Endothelial cell of umbilical vein (primary cell): ENCODE data around the gene PRSS21. TPM values are rescaled to one million over a fixed set of nuclear protein-coding genes. Genes with fewer than 3 reads are reported as not detected.

Experiments
- BruUV-seq: library from RNA; stranded (reverse); fragments of 400-500 nt; replicated peaks from 2 replicates; lab custom pipeline; 2021; lab: Mats Ljungman, UMichigan
- CTCF ChIA-PET: fragments of 300-600, 350-600 bp; sonication (Branson Sonifier 250); formaldehyde crosslinking; loops from one replicate; lab custom pipeline; 2021; ENCODE audit warnings: antibody characterized with exemption, inconsistent platforms; lab: Charles Lee
- POLR2A ChIA-PET: fragments of 300-600, 350-600 bp; sonication (Branson Sonifier 250); formaldehyde crosslinking; loops from one replicate; lab custom pipeline; 2021; ENCODE audit warnings: antibody characterized with exemption, inconsistent platforms; lab: Charles Lee
- DNase-seq: peaks from one replicate; pipeline ENCODE4 v3.0.0-alpha.2; 2011; ENCODE audit warnings: low read depth, low spot score
- FAIRE-seq: peaks from 2 replicates; lab custom pipeline; 2011; peaks lifted over from hg19 to GRCh38; lab: Jason Lieb, UNC
- H2AFZ ChIP-seq: 2 replicates; pipeline ENCODE4 v1.6.0; 2012; ENCODE audit warnings: low read depth, low read length, control low read depth, inconsistent platforms
- H3K27ac ChIP-seq: 2 replicates; pipeline ENCODE4 v1.5.1; 2011; ENCODE audit warnings: low read depth, mild to moderate bottlenecking, control low read depth, low read length, moderate library complexity; ENCODE audit not compliant: insufficient read depth
- H3K27me3 ChIP-seq, 2 experiments: 2 replicates each; pipeline versions ENCODE4 v1.6.0 to v1.6.1; 2011; ENCODE audit warnings: low read length in 2 of 2, mixed read lengths in 1 of 2; ENCODE audit not compliant: control insufficient read depth in 2 of 2, insufficient read depth in 2 of 2
- H3K36me3 ChIP-seq, 2 experiments: 2 replicates in 1 of 2; 3 replicates in 1 of 2; pipeline ENCODE4 v1.5.1; 2011; ENCODE audit warnings: low read length in 2 of 2, mild to moderate bottlenecking in 1 of 2, moderate library complexity in 1 of 2; ENCODE audit not compliant: control insufficient read depth in 2 of 2, insufficient read depth in 2 of 2; ENCODE audit errors: extremely low read depth in 1 of 2
- H3K4me1 ChIP-seq: 3 replicates; pipeline ENCODE4 v1.5.1; 2011; ENCODE audit warnings: mild to moderate bottlenecking, low read length; ENCODE audit not compliant: control insufficient read depth, insufficient read depth; ENCODE audit errors: extremely low read depth
- H3K4me2 ChIP-seq: 2 replicates; pipeline ENCODE4 v1.6.1; 2011; ENCODE audit warnings: low read length, control low read depth, mixed read lengths; ENCODE audit not compliant: insufficient read depth
- H3K4me3 ChIP-seq, 3 experiments: fragments of 200-600 bp in 1 of 3; sonication (generic), shearing (Covaris generic) in 1 of 3; replicated peaks in 1 of 3; 2 replicates each; pipeline ENCODE4 v1.5.1; 2011 to 2016; ENCODE audit warnings: control low read depth in 3 of 3, low read length in 3 of 3, mild to moderate bottlenecking in 2 of 3, inconsistent platforms in 1 of 3, low read depth in 1 of 3, moderate library complexity in 1 of 3; ENCODE audit not compliant: insufficient read depth in 1 of 3
- H3K79me2 ChIP-seq: 2 replicates; pipeline ENCODE4 v1.6.0; 2012; ENCODE audit warnings: low read length, inconsistent platforms; ENCODE audit not compliant: control insufficient read depth, insufficient read depth
- H3K9ac ChIP-seq: replicated peaks from 2 replicates; pipeline ENCODE3; 2011; ENCODE audit warnings: low read length, control low read depth; ENCODE audit not compliant: insufficient read depth; ENCODE audit errors: extremely low read depth
- H3K9me1 ChIP-seq: replicated peaks from 3 replicates; pipeline ENCODE4 v1.6.0; 2011; ENCODE audit warnings: mild to moderate bottlenecking, low read length; ENCODE audit not compliant: control insufficient read depth, insufficient read depth; ENCODE audit errors: extremely low read depth
- H3K9me3 ChIP-seq: replicated peaks from 2 replicates; pipeline ENCODE4 v1.5.1; 2012; ENCODE audit warnings: low read length, inconsistent platforms; ENCODE audit not compliant: control insufficient read depth, insufficient read depth
- H4K20me1 ChIP-seq: replicated peaks from 2 replicates; pipeline ENCODE3; 2011; ENCODE audit warnings: mild to moderate bottlenecking, low read length; ENCODE audit not compliant: control insufficient read depth, insufficient read depth; ENCODE audit errors: extremely low read depth
- EZH2 ChIP-seq: IDR thresholded peaks from 2 replicates; pipeline ENCODE4 v1.6.1; 2012; ENCODE audit warnings: borderline replicate concordance, low read depth, mild to moderate bottlenecking, moderate library complexity, low read length, inconsistent platforms; ENCODE audit not compliant: severe bottlenecking
- FOS ChIP-seq: IDR thresholded peaks from 2 replicates; pipeline ENCODE4 v1.6.1; 2011; ENCODE audit warnings: mild to moderate bottlenecking, low read length, moderate library complexity, borderline replicate concordance; ENCODE audit not compliant: insufficient read depth
- JUN ChIP-seq: IDR thresholded peaks from 2 replicates; pipeline ENCODE4 v1.6.1; 2011; ENCODE audit warnings: borderline replicate concordance, low read depth; ENCODE audit not compliant: insufficient read length, insufficient read depth
- POLR2A ChIP-seq: IDR thresholded peaks from 2 replicates; pipeline ENCODE4 v1.6.1; 2012; ENCODE audit warnings: low read depth, mild to moderate bottlenecking, control low read depth, low read length
- dilution Hi-C: fragments of 300-500 bp; cut with MboI; formaldehyde crosslinking; loops from one replicate; pipeline ENCODE4 v1.15.0; 2019; ENCODE audit warnings: low sequenced_read_pairs; ENCODE audit not compliant: extremely low pct_ligation_motif_present
- intact Hi-C: fragments of 100-400 bp; cut with micrococcal nuclease; formaldehyde crosslinking; loops from one replicate; pipeline ENCODE4 v1.10.0; 2022
- polyA plus RNA-seq, 4 experiments: library from polyadenylated mRNA; depleted of rRNA in 3 of 4; stranded (reverse) in 3 of 4; unstranded in 1 of 4; fragments of >200 nt; gene quantifications; 2 replicates each; pipeline versions ENCODE4 v1.2.1 to v1.2.3, GENCODE V29; 2011 to 2012; ENCODE audit warnings: missing spikeins in 1 of 4
- total RNA-seq: library from RNA; stranded (reverse); gene quantifications from 2 replicates; pipeline ENCODE4 v1.2.3, GENCODE V29; 2021
- TF ChIP-seq, protein P1 (sequence below), 2 donors: IDR thresholded peaks; 1 replicate in 1 of 2; 2 replicates in 1 of 2; pipeline ENCODE4 v1.5.1; 2011; ENCODE audit warnings: low read length in 2 of 2, mild to moderate bottlenecking in 2 of 2, moderate library complexity in 2 of 2, control low read depth in 1 of 2, inconsistent platforms in 1 of 2, low read depth in 1 of 2; ENCODE audit not compliant: insufficient read depth in 1 of 2; ENCODE audit errors: extremely low read depth in 1 of 2
- TF ChIP-seq, protein P2 (sequence below): IDR thresholded peaks from 2 replicates; pipeline ENCODE4 v1.6.1; 2011; ENCODE audit not compliant: insufficient read depth, insufficient read length

The PRSS21 gene
- total and polyA plus RNA-seq, 2 donors (not counting 3 experiments of a cell fraction or from before 2014, with no cell fraction given), result 0.28 TPM; not detected in 1

DNA sequence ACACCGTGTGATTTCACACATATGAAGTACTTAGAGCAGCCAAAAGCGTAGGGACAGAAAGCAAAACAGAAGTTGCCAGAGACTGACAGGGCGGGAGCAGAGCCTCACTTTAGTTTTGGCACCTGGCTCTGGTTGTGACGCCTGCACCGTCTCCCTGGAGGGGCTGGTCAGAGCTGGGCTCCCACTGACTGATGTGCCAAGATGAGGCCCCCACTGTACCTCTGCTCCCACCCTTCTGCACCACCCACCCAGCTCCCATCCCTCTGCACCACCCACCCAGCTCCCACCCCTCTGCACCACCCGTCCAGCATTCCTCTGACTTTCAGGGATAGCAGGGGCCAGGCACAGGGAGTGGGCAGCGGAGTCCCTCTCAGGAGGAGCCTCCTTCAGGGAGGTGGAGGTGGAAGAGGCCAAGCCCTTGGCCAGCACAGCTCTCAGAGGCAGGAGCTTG is 3.2 kb upstream of the PRSS21 start:
- H3K27me3 ChIP-seq, result peaks cover 0 to 4% of the 10 kb centered on the region in 2 experiments
- POLR2A ChIA-PET, result interaction anchor here (0.7 kb wide), 1 partner anchor 86 kb away, joined by 4 read pairs; no protein-coding TSS in a partner anchor
- no peak for FAIRE-seq

DNA sequence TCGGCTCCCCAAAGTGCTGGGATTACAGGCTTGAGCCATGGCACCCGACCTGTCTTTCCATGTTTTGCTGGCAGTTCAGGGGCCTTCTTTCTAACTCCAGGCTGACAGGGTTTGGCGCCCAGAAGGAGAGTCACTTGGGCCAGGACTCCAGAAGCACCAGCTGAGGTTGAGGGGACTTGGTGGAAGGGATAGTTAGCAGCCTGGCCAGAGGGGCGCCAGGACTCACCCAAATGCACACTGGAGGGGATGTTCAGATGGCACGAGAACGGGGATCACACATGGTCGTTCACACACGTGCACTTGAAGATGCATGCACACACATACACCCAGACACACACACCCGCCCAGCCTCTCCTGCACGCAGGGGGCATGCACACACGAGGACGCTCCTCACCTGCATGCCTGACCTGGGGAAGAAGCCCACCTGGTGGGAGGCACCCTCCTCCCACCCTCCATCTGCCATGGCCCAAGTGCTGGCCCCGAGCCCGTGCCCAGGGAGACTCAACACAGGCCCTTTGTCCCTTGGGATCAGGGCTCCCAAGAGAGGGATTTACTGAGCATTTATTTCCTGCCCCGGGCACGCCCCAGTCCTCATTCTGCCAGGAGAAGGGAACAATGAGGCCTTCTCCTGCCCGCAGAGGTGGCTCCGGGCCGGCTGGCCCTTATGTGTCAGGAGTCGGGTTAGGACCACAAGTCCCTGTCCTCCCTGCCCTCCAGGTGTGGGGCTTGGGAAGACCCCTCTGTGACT is 2.3 kb upstream of the PRSS21 start:
- H3K27me3 ChIP-seq, result peaks cover 0 to 4% of the 10 kb centered on the region in 2 experiments
- no peak overlapping the region for H3K4me2 ChIP-seq
- no peaks in the 10 kb centered on the region for H3K4me1 ChIP-seq
- no peaks in the 10 kb centered on the region for H3K9me1 ChIP-seq
- dilution Hi-C loops, result no loop called here
- no peak overlapping the region for H3K4me3 ChIP-seq
- CTCF ChIA-PET, result interaction anchor here (1.5 kb wide), 1 partner anchor 24 kb away, joined by 7 read pairs; no protein-coding TSS in a partner anchor
- no peak for FAIRE-seq
- H3K79me2 ChIP-seq, result no peaks in the 10 kb centered on the region
- H3K36me3 ChIP-seq, result no peaks in the 10 kb centered on the region
- no peaks in the 10 kb centered on the region for H3K9me3 ChIP-seq
- H3K9ac ChIP-seq, result no peak overlapping the region
- no peak for DNase-seq
- no peak overlapping the region for H2AFZ ChIP-seq
- no peak overlapping the region for H3K27ac ChIP-seq
- H4K20me1 ChIP-seq, result no peaks in the 10 kb centered on the region
- intact Hi-C loops, result no loop called here
- TF ChIP-seq, protein P1, sequence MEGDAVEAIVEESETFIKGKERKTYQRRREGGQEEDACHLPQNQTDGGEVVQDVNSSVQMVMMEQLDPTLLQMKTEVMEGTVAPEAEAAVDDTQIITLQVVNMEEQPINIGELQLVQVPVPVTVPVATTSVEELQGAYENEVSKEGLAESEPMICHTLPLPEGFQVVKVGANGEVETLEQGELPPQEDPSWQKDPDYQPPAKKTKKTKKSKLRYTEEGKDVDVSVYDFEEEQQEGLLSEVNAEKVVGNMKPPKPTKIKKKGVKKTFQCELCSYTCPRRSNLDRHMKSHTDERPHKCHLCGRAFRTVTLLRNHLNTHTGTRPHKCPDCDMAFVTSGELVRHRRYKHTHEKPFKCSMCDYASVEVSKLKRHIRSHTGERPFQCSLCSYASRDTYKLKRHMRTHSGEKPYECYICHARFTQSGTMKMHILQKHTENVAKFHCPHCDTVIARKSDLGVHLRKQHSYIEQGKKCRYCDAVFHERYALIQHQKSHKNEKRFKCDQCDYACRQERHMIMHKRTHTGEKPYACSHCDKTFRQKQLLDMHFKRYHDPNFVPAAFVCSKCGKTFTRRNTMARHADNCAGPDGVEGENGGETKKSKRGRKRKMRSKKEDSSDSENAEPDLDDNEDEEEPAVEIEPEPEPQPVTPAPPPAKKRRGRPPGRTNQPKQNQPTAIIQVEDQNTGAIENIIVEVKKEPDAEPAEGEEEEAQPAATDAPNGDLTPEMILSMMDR (IDR thresholded peaks at IDR 0.05; ENCODE audit: extremely low read depth in 1 of 2, insufficient read depth in 1 of 2, low read depth in 1 of 2, low read length in 2 of 2), result no peak
- TF ChIP-seq EZH2, result no peak
- no peak for TF ChIP-seq JUN
- TF ChIP-seq POLR2A, result no peak
- TF ChIP-seq, protein P2, sequence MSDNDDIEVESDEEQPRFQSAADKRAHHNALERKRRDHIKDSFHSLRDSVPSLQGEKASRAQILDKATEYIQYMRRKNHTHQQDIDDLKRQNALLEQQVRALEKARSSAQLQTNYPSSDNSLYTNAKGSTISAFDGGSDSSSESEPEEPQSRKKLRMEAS, result no peak
- TF ChIP-seq FOS, result no peak
- BruUV-seq, result no TSS peak
- POLR2A ChIA-PET, result no interaction called here

More for the DNA sequence above, 3.2 kb upstream of the PRSS21 start:
- no TSS peak for BruUV-seq
- TF ChIP-seq JUN, result no peak
- H3K27ac ChIP-seq, result no peak overlapping the region
- H3K9me1 ChIP-seq, result no peaks in the 10 kb centered on the region
- no peak overlapping the region for H2AFZ ChIP-seq
- no peaks in the 10 kb centered on the region for H3K4me1 ChIP-seq
- no peak overlapping the region for H3K9ac ChIP-seq
- dilution Hi-C loops (no loop called here), intact Hi-C loops (no loop called here)
- no peak overlapping the region for H3K4me3 ChIP-seq
- no peaks in the 10 kb centered on the region for H4K20me1 ChIP-seq
- CTCF ChIA-PET, result interaction anchor here (1.5 kb wide), 1 partner anchor 25 kb away, joined by 7 read pairs; no protein-coding TSS in a partner anchor
- no peaks in the 10 kb centered on the region for H3K36me3 ChIP-seq
- DNase-seq, result no peak
- H3K79me2 ChIP-seq, result no peaks in the 10 kb centered on the region
- no peaks in the 10 kb centered on the region for H3K9me3 ChIP-seq
- H3K4me2 ChIP-seq, result no peak overlapping the region
